Kidney tubule cell (primary cell): ENCODE data around the gene ZNF573.
"Not testable (repeated sequence)": the region's sequence is repeated elsewhere in the genome, so short reads cannot be mapped to it uniquely, and the experiment has no call there.

Experiments used
- DNase-seq: peaks from one replicate; pipeline ENCODE4 v3.0.0-alpha.2; 2018; ENCODE audit warnings: low spot score

The ZNF573 gene

GRCh38 chr19:37779127-37780005 lies at the start of gene ZNF573:
TSS of gene ZNF573 (minus strand) at chr19:37779586. CDS start at chr19:37773729, 5,857 bp downstream.
- DNase-seq, result peak; percentile 86

- DNase-seq, result peak; percentile 72
These were observed 38.0 kb upstream of the ZNF573 start for GRCh38 chr19:37817180-37817981.

DNA sequence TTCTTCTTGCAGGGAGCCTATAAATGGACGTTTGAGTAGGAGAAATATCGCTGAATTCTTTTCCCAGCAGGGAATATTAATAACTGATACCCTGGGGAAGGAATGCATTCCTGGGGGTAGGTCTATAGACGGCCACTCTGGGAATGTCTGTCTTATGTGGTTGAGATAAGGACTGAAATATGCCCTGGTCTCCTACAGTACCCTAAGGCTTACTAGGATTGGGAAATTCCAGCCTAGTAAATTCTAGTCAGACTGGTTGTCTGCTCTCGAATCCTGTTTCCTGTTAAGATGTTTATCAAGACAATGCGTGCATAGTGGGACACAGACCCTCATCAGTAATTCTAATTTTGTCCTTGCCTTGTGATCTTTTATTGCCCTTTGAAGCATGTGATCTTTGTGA lies 36.2 kb upstream of the ZNF573 start:
- DNase-seq, result not testable (repeated sequence)

DNA sequence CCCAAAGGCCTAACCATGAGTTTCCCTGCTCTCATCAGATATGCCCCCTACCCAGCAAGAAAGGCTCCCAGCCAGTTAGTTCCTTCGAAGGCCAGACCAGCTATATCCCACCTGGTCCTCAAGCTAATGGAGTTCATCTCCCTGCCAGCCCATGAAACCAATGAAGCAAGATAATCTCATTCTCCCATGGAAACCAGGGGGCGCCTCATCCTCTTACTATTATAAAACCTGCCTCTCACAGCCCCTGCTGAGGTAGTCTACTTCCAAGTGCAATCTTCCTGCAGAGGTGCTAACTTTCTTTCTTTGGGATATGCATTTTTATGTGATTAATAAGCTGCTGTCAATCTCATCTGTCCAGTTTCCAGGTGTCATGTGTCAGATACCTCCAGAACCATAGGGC lies 34.0 kb upstream of the ZNF573 start:
- DNase-seq, result no peak

DNA sequence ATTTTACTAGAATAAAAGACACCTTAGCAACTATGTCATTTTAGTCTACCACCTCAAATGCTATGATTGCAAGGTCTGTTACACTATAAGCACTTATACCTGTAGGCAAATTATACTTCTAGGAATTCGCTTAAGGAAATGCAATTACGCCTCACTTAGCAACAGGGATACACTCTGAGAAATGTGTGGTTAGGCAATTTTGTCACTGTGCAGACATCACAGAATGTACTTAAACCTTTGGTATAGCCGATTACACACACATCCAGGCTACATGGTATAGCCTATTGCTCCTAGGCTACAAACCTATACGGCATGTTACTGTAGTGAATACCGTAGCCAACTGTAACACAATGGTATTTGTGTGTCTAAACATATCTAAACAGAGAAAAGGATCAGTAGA lies 30.0 kb upstream of the ZNF573 start:
- no peak for DNase-seq

GRCh38 chr19:37803249-37803840 lies 24.0 kb upstream of the ZNF573 start:
- no peak for DNase-seq

DNA sequence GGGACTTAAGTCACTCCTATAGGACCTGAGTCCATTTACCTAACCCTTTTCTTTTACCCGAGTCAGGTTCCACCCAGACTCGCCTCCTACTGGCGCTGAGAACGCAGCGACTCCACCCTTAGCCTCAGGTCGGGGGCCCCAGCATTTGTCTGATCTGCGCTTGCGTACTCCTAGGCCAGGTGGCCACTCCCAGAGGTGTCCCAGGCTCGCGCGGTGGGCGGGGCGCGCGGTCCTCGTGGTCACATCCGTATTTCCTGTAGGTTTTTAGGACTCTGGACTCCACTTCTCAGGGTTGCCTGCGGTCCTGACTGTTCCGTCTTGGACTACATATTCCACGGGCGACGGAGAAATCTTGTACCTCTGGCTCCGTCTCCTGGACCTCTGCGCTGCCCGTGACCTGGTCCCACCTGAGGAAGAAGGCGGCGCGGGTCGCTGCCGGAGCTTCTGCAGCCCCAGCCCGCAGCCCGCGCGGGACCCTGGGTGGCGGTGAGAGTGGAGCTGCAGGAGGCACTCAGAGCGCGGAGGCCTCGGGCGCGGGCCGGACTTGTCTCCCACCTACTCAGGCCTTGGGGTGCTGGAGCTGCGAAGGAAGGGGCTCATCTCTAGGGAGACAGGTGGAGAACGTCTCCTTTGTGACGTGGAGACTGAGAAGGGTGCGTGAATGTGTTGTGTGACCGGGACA lies 11.0 kb upstream of the ZNF573 start:
- no peak for DNase-seq

DNA sequence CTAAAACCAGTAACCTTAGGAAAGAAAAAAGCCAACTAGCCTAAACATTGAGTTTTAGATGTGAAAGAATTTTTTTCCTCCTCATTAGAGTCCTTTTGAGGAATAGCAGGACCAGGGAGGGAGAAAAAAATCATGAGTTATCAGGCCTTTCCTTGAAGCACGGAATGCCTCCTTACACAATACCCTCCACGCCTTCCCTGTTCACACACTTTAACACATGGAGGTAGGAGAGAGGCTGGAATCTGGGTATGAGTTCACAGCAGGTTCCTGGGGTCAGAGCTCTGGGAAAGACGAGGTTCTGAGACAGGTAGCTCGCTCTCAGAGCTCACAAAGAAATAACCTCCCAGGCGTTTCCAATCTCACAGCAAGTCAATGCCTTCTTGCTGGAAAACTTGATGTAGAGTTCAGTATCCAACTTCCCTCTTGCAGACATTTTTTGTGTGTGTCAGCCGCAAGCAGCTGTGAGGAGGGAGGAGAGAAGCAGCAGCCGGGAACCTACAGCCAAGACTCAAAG lies 716 bp downstream of the ZNF573 start:
- DNase-seq, result peak; percentile 37

DNA sequence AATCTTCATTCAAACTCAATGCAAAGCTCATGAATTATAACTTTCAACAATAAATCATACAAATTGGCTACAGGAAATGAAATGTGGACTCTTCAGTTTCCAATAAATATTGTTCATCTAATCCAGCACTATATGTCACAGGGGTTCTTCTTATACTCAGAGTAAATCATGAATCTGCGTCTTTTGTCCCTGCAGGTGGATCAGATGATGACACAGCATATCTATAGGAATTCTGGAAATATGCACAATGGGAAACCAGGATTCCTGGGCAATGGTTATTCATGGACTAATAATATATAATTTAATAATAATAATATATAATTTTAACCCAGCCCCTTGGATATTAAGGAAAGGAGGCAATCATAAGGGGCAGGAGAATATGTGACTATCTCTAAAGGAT lies 8.4 kb downstream of the ZNF573 start:
- DNase-seq, result no peak

- peak; percentile 37 for DNase-seq
These were observed 15.9 kb downstream of the ZNF573 start for GRCh38 chr19:37763488-37763887.

GRCh38 chr19:37757683-37758082 lies 21.7 kb downstream of the ZNF573 start:
- DNase-seq, result not testable (repeated sequence)

GRCh38 chr19:37738371-37738770 lies 41.0 kb downstream of the ZNF573 start:
- no peak for DNase-seq

DNA sequence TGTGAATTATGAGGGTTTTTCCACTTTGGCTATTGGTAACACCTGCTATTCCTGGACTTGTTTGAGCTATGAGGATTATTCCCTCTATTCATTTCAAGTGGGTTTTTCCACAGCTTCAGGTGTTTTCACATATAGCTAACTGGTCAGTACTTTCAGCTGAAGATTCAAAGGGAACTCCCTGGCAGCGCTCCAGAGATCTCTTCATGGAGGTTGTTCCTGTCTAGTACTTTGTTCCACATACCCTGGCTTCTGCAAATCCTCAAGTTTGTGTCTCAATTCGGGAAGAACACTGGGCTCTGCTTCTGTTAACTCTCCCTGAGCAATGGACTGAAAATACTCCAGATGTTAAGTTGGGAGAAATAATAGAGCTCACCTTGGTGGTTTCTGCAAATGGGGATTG lies 54.2 kb downstream of the ZNF573 start:
- no peak for DNase-seq

DNA sequence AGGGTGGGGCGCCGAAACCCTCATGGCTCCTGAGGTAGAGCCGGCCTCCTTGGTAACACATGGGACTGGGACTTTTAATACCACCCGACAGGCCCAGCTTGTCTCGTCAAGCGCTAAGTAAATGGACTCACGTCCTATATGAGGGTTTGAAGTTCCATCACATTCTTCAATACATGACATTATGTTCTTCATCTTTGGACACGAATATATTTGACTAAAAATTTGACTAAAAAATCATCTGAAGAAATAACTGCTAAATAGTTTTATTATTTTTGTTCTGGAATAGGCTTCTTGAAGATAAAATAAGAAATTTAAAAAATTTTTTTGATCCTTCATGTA lies 59.5 kb downstream of the ZNF573 start:
- no peak for DNase-seq

DNA sequence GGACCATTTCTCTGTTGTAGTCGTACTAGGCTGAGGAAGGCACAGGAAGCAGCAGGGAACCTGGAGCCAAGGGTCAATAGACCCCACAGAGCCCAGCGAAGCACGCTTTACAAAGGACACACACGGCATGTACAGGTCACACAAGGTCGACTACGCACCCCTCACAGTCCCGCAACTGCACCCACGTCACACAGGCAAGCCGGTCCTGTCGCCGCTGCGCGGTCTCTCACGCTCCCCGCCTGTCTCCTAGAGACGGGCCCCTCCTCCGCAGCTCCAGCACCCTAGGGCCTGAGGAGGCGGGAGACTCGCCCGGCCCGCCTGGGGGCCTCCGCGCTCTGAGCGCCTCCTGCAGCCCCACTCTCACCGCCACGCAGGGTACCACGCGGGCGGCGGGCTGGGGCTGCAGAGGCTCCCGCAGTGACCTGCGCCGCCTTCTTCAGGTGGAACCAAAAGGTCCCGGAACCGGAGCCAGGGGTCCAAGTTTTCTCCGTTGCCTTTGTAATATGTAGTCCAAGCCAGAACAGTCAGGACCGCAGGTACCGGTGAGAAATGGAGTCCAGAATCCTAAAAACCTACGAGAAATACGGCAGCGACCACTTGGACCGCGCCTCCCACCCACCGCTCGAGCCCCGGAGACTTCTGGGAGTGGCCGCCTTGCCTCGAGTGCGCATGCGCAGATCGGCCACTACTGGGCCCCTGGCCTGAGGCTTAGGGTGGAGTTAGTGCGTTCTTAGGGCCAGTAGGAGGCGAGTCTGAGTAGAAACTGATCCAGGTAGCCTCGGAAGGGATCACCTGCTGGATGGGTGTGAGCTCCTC lies 60.1 kb downstream of the ZNF573 start, which contains the start of gene ZNF607:
Gene ZNF607, minus strand, starts transcription at position 651 of the 816 bp plus-strand sequence. CDS start 8,143 bp downstream, outside the sequence.
- DNase-seq, result peak; percentile 95

DNA sequence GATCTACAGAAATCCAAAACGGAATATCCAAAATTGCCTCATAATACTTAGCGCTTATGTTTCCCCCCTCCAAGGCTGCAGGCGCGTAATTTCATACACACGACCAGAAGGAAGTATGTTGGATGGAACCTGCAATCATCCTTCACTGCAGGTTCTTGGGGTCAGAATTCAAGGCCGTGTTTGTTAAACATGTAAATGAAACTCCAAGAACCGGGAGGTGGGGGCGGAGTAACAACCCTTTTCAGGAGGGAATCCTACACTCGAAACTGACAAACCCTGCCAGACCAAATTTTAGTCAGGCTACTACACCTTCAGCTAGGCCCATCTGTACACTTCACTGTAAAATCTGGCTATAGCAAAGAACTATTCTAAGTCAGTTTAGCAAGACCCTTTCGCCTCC lies 61.1 kb downstream of the ZNF573 start:
- DNase-seq, result no peak

GRCh38 chr19:37716140-37716539 lies 63.2 kb downstream of the ZNF573 start:
- DNase-seq, result no peak

- no peak for DNase-seq
These were observed 73.3 kb downstream of the ZNF573 start for GRCh38 chr19:37706052-37706605.

DNA sequence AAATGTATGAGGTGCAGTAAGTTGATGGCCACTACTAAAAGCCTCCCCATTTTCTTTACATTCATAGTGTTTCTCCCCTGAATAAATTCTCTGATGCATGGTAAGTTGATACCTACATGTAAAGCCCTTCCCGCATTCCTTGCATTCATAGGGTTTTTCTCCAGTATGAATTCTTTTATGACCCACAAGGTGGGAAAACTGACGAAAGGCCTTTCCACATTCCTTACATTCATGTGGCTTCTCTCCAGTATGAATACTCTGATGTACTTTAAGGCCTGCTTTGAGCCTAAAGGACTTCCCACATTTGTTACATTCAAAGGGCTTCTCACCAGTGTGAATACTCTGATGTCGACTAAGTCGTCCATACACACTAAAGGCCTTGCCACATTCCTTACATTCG lies 80.3 kb downstream of the ZNF573 start:
- peak; percentile 2 for DNase-seq

DNA sequence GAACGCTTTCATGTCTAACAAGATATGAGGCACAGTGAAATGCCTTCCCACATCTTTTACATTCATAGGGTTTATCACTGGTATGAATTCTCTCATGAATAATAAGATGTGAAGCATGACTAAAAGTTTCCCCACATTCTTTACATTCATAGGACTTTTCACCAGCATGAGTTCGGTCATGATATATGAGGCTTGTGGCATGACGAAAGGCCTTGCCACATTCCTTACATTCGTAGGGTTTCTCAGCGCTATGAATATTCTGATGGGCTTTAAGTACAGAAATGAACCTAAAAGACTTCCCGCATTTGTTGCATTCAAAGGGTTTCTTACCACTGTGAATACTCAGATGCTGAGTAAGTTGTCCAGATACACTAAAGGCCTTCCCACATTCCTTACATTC lies 81.2 kb downstream of the ZNF573 start:
- no peak for DNase-seq
